Measurements from ENCODE around the gene PRDM16. TPM values are rescaled to one million over a fixed set of nuclear protein-coding genes. Genes with fewer than 3 reads are reported as not detected.

PRDM16 gene
- total RNA-seq, 1 donor from 2014 or later: 5.6 TPM

GRCh38 chr1:3474016-3474415 lies 405.0 kb downstream of the PRDM16 start:
- no peaks in the 10 kb centered on the region for H3K27me3 ChIP-seq (ENCODE audit: control insufficient read depth, insufficient read depth, low read length)
- H3K36me3 ChIP-seq (ENCODE audit: control insufficient read depth, insufficient read depth, low read length): no peaks in the 10 kb centered on the region
- DNase-seq (ENCODE audit: low read depth): no peak
- no peak for TF ChIP-seq CTCF (IDR thresholded peaks at IDR 0.05; ENCODE audit: insufficient read depth, low read length, poor library complexity, severe bottlenecking)
- H3K4me3 ChIP-seq (ENCODE audit: low read depth, low read length): no peak overlapping the region

- H3K27me3 ChIP-seq (ENCODE audit: control insufficient read depth, insufficient read depth, low read length): no peaks in the 10 kb centered on the region
- H3K4me3 ChIP-seq (ENCODE audit: low read depth, low read length): no peak overlapping the region
- no peaks in the 10 kb centered on the region for H3K36me3 ChIP-seq (ENCODE audit: control insufficient read depth, insufficient read depth, low read length)
- no peak for TF ChIP-seq CTCF (IDR thresholded peaks at IDR 0.05; ENCODE audit: insufficient read depth, low read length, poor library complexity, severe bottlenecking)
- DNase-seq (ENCODE audit: low read depth): no peak
Measured at GRCh38 chr1:3474421-3474820, 405.4 kb downstream of the PRDM16 start.

- DNase-seq (ENCODE audit: low read depth): no peak
- H3K36me3 ChIP-seq (ENCODE audit: control insufficient read depth, insufficient read depth, low read length): no peaks in the 10 kb centered on the region
- H3K4me3 ChIP-seq (ENCODE audit: low read depth, low read length): no peak overlapping the region
- no peaks in the 10 kb centered on the region for H3K27me3 ChIP-seq (ENCODE audit: control insufficient read depth, insufficient read depth, low read length)
- TF ChIP-seq CTCF (IDR thresholded peaks at IDR 0.05; ENCODE audit: insufficient read depth, low read length, poor library complexity, severe bottlenecking): no peak
Measured at GRCh38 chr1:3475839-3476573, 407.0 kb downstream of the PRDM16 start.

GRCh38 chr1:3476666-3477065 lies 407.7 kb downstream of the PRDM16 start:
- Histone ChIP-seq H3K4me3 (ENCODE audit: low read depth, low read length) (no peak overlapping the region), H3K27me3 (ENCODE audit: control insufficient read depth, insufficient read depth, low read length) (no peaks in the 10 kb centered on the region), H3K36me3 (ENCODE audit: control insufficient read depth, insufficient read depth, low read length) (no peaks in the 10 kb centered on the region)
- DNase-seq (ENCODE audit: low read depth): no peak
- no peak for TF ChIP-seq CTCF (IDR thresholded peaks at IDR 0.05; ENCODE audit: insufficient read depth, low read length, poor library complexity, severe bottlenecking)

GRCh38 chr1:3477241-3477995 lies 408.4 kb downstream of the PRDM16 start:
- H3K36me3 ChIP-seq (ENCODE audit: control insufficient read depth, insufficient read depth, low read length): no peaks in the 10 kb centered on the region
- TF ChIP-seq CTCF (IDR thresholded peaks at IDR 0.05; ENCODE audit: insufficient read depth, low read length, poor library complexity, severe bottlenecking): no peak
- no peaks in the 10 kb centered on the region for H3K27me3 ChIP-seq (ENCODE audit: control insufficient read depth, insufficient read depth, low read length)
- no peak for DNase-seq (ENCODE audit: low read depth)
- no peak overlapping the region for H3K4me3 ChIP-seq (ENCODE audit: low read depth, low read length)

Data from kidney epithelial cell (primary cell).